Heart left ventricle (tissue), 16 donors: ENCODE results near the gene SAMD5. TPM values are rescaled to one million over a fixed set of nuclear protein-coding genes. Genes with fewer than 3 reads are reported as not detected.

ENCODE experiments used
- ATAC-seq, 4 donors: fragments of 200-7000 bp; cut with Tn5 transposase; one replicate each; pipeline ENCODE4 v1.9.1; 2020 to 2022; ENCODE audit warnings: moderate library complexity in 4 of 4, mild to moderate bottlenecking in 3 of 4, moderate number of reproducible peaks in 1 of 4
- DNase-seq, 5 donors: peaks; one replicate each; pipeline ENCODE4 v3.0.0-alpha.2; 2020
- H3K27ac ChIP-seq, 12 donors: fragments of 200-600 bp; sonication (generic) in 4 of 12; one replicate each; pipeline versions ENCODE4 v1.5.0 to v1.8.0; 2016 to 2022; ENCODE audit warnings: mild to moderate bottlenecking in 2 of 12
- H3K27me3 ChIP-seq, 9 donors: fragments of 200-600 bp; sonication (generic) in 2 of 9; one replicate each; pipeline versions ENCODE4 v1.5.1 to v1.8.0; 2016 to 2022; ENCODE audit warnings: mild to moderate bottlenecking in 3 of 9
- H3K36me3 ChIP-seq, 9 donors: fragments of 200-600 bp; sonication (generic) in 2 of 9; one replicate each; pipeline versions ENCODE4 v1.5.0 to v1.8.0; 2018 to 2022; ENCODE audit warnings: mild to moderate bottlenecking in 2 of 9
- H3K4me1 ChIP-seq, 12 donors: fragments of 200-600 bp; sonication (generic) in 4 of 12; one replicate each; pipeline versions ENCODE4 v1.5.0 to v1.8.0; 2016 to 2022; ENCODE audit warnings: mild to moderate bottlenecking in 3 of 12
- H3K4me3 ChIP-seq, 12 donors: fragments of 200-600 bp; sonication (generic) in 4 of 12; one replicate each; pipeline versions ENCODE4 v1.5.0 to v1.8.0; 2017 to 2022; ENCODE audit warnings: mild to moderate bottlenecking in 9 of 12, moderate library complexity in 4 of 12
- H3K9me3 ChIP-seq, 12 donors: fragments of 200-600 bp; sonication (generic) in 4 of 12; one replicate each; pipeline versions ENCODE4 v1.5.0 to v1.8.0; 2016 to 2022; ENCODE audit warnings: mild to moderate bottlenecking in 1 of 12
- POLR2A ChIP-seq, 2 donors: fragments of 450-650 bp; IDR thresholded peaks; one replicate each; pipeline ENCODE4 v1.6.1; 2017; ENCODE audit warnings: antibody characterized with exemption in 2 of 2, mild to moderate bottlenecking in 2 of 2, moderate library complexity in 2 of 2
- WGBS, 4 donors: extraction: QIAGEN DNeasy Blood & Tissue Kit in 2 of 4; methylation state at CpG; one replicate each; pipeline versions ENCODE4 v1.1.5 to v1.1.7; 2013 to 2018; 5-methylcytosine and 5-hydroxymethylcytosine counted together
- intact Hi-C, 10 donors: fragments of 100-400 bp; cut with DNase I; formaldehyde crosslinking; loops; one replicate each; pipeline versions ENCODE4 v1.11.1 to v1.14.2; 2022
- polyA plus RNA-seq, 2 donors: library from polyadenylated mRNA; stranded (reverse); fragments of 200-250 nt; gene quantifications; one replicate each; pipeline ENCODE4 v1.2.3, GENCODE V29; 2013
- total RNA-seq, 9 donors: library from RNA; depleted of rRNA in 2 of 9; stranded (reverse); fragments of >200 nt in 2 of 9; fragmentation: NEBNext Ultra II Directional in 3 of 9; extraction: Animal tissue kit (Norgen Biotek cat#: 25700) in 3 of 9; gene quantifications; one replicate each; pipeline versions ENCODE4 v1.1.0 to v1.2.4, GENCODE V29; 2016 to 2023
- TF ChIP-seq, protein P1 (sequence below), 12 donors: fragments of 200-600 bp; sonication (generic) in 4 of 12; IDR thresholded peaks; one replicate each; pipeline versions ENCODE4 v1.5.0 to v1.8.0; 2018 to 2022; ENCODE audit warnings: antibody characterized with exemption in 12 of 12, mild to moderate bottlenecking in 5 of 12
- donor health status: ischemic (EF 13 %, LVEDD 7.1; RV severe dilation, severe dysfunction).
- donor health status: healthy with polysubstance abuse.
- donor health status: DM: no; HTN: yes; CAD: no.
- donor health status: DM: no; HTN: no; CAD: no.
- donor health status: ischemic (EF 25% LVEDD 6.9; RV normal size, moderate dysfunction).
- donor health status: ischemic (EF 25% LVEDD 5.7; RV mildly dilated, moderate dysfunction).
- donor health status: healthy.
- donor health status: DM: yes; HTN: yes; CAD: no.
- donor health status: ischemic (EF 35%, LVEDD 5.7; RV mildly dilated, moderate dysfunction).
- donor health status: nonischemic (EF 11% LVEDD 7.7; RV severe dilation, severe dysfunction).
- donor health status: DM: yes; HTN: yes; CAD: no.
- donor health status: PGD.
- donor health status: ischemic (EF 29% LVEDD 5.4; RV normal size, mild dysfunction).
- donor health status: nonischemic (EF 23%, LVEDD 6.1; RV moderate dilation, normal function).

SAMD5 gene
- total and polyA plus RNA-seq, 11 donors, result 0.15 to 1.5 (median 0.64) TPM

DNA sequence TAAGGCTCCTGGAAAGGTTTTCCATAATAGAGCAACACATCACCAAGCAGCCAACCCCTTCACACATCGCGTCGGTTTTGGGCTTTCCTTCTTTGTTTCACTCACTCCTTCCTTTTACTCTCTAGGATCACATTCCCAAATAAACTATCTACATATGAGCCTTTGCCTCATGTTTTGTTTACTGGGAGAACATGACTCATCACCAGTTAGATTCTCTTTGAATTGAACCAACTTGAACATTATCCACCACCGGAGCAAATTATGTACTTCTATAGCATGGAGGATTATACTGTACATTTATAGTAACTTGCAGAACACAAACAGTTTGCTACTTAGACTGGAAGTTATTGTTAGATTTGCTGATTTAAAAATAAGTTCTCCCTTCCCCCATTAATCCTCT, 41.0 kb downstream of the SAMD5 start:
- TF ChIP-seq POLR2A (IDR thresholded peaks at IDR 0.05), result no peak
- TF ChIP-seq, protein P1, sequence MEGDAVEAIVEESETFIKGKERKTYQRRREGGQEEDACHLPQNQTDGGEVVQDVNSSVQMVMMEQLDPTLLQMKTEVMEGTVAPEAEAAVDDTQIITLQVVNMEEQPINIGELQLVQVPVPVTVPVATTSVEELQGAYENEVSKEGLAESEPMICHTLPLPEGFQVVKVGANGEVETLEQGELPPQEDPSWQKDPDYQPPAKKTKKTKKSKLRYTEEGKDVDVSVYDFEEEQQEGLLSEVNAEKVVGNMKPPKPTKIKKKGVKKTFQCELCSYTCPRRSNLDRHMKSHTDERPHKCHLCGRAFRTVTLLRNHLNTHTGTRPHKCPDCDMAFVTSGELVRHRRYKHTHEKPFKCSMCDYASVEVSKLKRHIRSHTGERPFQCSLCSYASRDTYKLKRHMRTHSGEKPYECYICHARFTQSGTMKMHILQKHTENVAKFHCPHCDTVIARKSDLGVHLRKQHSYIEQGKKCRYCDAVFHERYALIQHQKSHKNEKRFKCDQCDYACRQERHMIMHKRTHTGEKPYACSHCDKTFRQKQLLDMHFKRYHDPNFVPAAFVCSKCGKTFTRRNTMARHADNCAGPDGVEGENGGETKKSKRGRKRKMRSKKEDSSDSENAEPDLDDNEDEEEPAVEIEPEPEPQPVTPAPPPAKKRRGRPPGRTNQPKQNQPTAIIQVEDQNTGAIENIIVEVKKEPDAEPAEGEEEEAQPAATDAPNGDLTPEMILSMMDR (IDR thresholded peaks at IDR 0.05), result no peak
- 80 to 92% (median 84%) methylated on average over 4 of the region's 4 CpGs for WGBS, 4 donors
- H3K36me3 ChIP-seq, result no peaks in the 10 kb centered on the region
- ATAC-seq (no peak), DNase-seq (no peak)
- no peaks in the 10 kb centered on the region for H3K27me3 ChIP-seq
- H3K27ac ChIP-seq, result no peak overlapping the region
- H3K9me3 ChIP-seq, result no peaks in the 10 kb centered on the region
- intact Hi-C loops, result loop anchor here in 1 of 10 donors (5.0 kb wide), 1 partner anchor 53 kb away; no protein-coding TSS in a partner anchor
- no peak overlapping the region for H3K4me3 ChIP-seq
- H3K4me1 ChIP-seq, result peaks cover 0 to 14% (median 0%) of the 10 kb centered on the region in 12 donors

- intact Hi-C loops, result no loop called here
- H3K9me3 ChIP-seq, result no peaks in the 10 kb centered on the region
- H3K4me3 ChIP-seq, result no peak overlapping the region
- 45 to 63% (median 55%) methylated on average over 1 of the region's 1 CpG for WGBS, 4 donors
- no peak overlapping the region for H3K27ac ChIP-seq
- H3K4me1 ChIP-seq, result peaks cover 0 to 13% (median 1%) of the 10 kb centered on the region in 12 donors
- TF ChIP-seq POLR2A (IDR thresholded peaks at IDR 0.05), result no peak
- TF ChIP-seq, protein P1 (IDR thresholded peaks at IDR 0.05), result no peak
- H3K36me3 ChIP-seq, result no peaks in the 10 kb centered on the region
- H3K27me3 ChIP-seq, result no peaks in the 10 kb centered on the region
- ATAC-seq (no peak), DNase-seq (no peak)
Observed at GRCh38 chr6:147551976-147552375, 43.5 kb downstream of the SAMD5 start.

GRCh38 chr6:147553099-147553498, 44.6 kb downstream of the SAMD5 start:
- DNase-seq (no peak), ATAC-seq (no peak)
- Histone ChIP-seq H3K36me3 (no peaks in the 10 kb centered on the region), H3K27ac (no peak overlapping the region), H3K27me3 (no peaks in the 10 kb centered on the region), H3K4me1 (peaks cover 0 to 5% (median 0%) of the 10 kb centered on the region in 12 donors), H3K9me3 (peaks cover 0 to 6% (median 0%) of the 10 kb centered on the region in 12 donors), H3K4me3 (no peak overlapping the region)
- intact Hi-C loops, result no loop called here
- WGBS, 4 donors, result 100% methylated on average over 1 of the region's 1 CpG
- TF ChIP-seq POLR2A (IDR thresholded peaks at IDR 0.05), result no peak
- TF ChIP-seq, protein P1 (IDR thresholded peaks at IDR 0.05), result no peak

- Histone ChIP-seq H3K4me3 (no peak overlapping the region), H3K9me3 (peaks cover 0 to 6% (median 0%) of the 10 kb centered on the region in 12 donors), H3K27ac (no peak overlapping the region), H3K36me3 (no peaks in the 10 kb centered on the region), H3K27me3 (no peaks in the 10 kb centered on the region), H3K4me1 (peaks cover 0 to 5% (median 0%) of the 10 kb centered on the region in 12 donors)
- DNase-seq (peak in 2 of 5 donors; percentile 38 to 61), ATAC-seq (peak in 3 of 4 donors; percentile 73 to 82 (median 76))
- WGBS, 4 donors, result 78 to 83% (median 79%) methylated on average over 4 of the region's 4 CpGs
- TF ChIP-seq POLR2A (IDR thresholded peaks at IDR 0.05), result no peak
- TF ChIP-seq, protein P1 (IDR thresholded peaks at IDR 0.05), result no peak
- intact Hi-C loops, result no loop called here
Observed at GRCh38 chr6:147554281-147554680, 45.8 kb downstream of the SAMD5 start.
